GM21447 (cell line): Measurements from ENCODE around the gene SLC25A39.
"Not testable (repeated sequence)": the region's sequence is repeated elsewhere in the genome, so short reads cannot be mapped to it uniquely, and the experiment has no call there.

Experiments used
- ATAC-seq: cut with Tn5 transposase; IDR thresholded peaks from one replicate; pipeline ENCODE4 v1.9.1; 2021; ENCODE audit not compliant: unreplicated experiment

Gene SLC25A39

GRCh38 chr17:44354582-44355561 is 30.2 kb upstream of the SLC25A39 start:
- ATAC-seq, result no peak

GRCh38 chr17:44353672-44354331 is 29.2 kb upstream of the SLC25A39 start:
- no peak for ATAC-seq

DNA sequence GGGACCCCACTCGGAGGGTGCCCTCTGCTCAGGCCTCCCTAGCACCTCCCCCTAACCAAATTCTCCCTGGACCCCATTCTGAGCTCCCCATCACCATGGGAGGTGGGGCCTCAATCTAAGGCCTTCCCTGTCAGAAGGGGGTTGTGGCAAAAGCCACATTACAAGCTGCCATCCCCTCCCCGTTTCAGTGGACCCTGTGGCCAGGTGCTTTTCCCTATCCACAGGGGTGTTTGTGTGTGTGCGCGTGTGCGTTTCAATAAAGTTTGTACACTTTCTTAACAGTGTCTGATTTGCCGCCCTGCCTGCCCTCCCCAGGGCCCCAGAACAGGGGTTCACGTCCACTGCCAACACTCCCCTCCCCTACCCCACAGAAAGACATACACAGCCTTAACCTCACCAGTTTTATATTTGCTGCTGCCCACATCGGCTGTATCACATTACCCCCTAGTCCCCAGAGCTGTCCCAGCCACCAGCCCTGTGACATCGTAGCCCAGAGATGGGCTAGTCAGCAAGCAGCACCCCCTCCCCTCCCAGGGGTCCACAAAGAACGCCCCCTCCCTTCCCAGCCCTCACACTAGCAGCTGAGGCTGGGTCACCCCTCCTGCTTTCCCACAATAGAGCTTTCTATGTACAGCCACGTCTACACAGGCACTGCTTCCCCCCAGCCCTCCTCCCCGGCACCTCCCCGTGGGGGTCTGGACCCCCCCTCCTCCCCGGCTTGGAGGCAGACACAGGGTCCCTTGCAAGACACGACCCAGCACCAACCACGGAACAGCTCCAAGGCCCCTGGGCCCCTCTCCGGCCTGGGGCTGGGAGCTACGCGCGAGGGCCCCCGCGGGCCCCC is 28.4 kb upstream of the SLC25A39 start:
- no peak for ATAC-seq

GRCh38 chr17:44351961-44352827 is 27.6 kb upstream of the SLC25A39 start:
- ATAC-seq, result no peak

DNA sequence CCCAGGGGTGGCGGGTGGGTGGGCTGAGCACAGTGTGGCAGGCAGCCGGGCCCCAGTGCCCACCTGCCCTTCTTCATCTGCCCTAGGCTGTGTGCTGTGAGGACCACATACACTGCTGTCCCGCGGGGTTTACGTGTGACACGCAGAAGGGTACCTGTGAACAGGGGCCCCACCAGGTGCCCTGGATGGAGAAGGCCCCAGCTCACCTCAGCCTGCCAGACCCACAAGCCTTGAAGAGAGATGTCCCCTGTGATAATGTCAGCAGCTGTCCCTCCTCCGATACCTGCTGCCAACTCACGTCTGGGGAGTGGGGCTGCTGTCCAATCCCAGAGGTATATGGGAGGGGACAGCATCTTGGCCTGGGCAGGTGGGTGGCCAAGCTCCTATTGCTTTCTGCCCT is 26.8 kb upstream of the SLC25A39 start:
- ATAC-seq, result no peak

DNA sequence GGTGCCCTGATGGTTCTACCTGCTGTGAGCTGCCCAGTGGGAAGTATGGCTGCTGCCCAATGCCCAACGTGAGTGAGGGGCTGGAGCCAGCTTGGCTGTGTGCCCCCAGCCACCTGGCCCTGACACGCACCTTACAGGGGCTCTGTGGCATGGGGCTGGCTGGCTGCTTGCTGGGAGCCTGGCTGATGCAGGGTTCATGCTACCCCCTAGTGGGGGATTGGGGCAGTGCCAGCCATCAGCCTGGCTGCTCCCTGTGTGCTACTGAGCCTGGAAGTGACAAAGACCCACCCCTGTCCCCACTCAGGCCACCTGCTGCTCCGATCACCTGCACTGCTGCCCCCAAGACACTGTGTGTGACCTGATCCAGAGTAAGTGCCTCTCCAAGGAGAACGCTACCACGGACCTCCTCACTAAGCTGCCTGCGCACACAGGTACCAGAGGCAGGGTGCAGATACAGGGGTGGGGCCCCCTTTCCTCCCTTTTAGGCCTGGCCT is 26.2 kb upstream of the SLC25A39 start:
- ATAC-seq, result no peak

- no peak for ATAC-seq
Observed at GRCh38 chr17:44349553-44350070, 25.0 kb upstream of the SLC25A39 start.

DNA sequence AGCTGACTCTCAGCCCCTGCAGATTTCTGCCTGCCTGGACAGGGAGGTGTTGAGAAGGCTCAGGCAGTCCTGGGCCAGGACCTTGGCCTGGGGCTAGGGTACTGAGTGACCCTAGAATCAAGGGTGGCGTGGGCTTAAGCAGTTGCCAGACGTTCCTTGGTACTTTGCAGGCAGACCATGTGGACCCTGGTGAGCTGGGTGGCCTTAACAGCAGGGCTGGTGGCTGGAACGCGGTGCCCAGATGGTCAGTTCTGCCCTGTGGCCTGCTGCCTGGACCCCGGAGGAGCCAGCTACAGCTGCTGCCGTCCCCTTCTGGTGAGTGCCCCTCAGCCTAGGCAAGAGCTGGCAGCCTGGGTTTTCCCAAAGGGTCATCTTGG is 24.4 kb upstream of the SLC25A39 start:
- no peak for ATAC-seq

- peak; percentile 45 for ATAC-seq
Observed at GRCh38 chr17:44348234-44348987, 23.8 kb upstream of the SLC25A39 start.

DNA sequence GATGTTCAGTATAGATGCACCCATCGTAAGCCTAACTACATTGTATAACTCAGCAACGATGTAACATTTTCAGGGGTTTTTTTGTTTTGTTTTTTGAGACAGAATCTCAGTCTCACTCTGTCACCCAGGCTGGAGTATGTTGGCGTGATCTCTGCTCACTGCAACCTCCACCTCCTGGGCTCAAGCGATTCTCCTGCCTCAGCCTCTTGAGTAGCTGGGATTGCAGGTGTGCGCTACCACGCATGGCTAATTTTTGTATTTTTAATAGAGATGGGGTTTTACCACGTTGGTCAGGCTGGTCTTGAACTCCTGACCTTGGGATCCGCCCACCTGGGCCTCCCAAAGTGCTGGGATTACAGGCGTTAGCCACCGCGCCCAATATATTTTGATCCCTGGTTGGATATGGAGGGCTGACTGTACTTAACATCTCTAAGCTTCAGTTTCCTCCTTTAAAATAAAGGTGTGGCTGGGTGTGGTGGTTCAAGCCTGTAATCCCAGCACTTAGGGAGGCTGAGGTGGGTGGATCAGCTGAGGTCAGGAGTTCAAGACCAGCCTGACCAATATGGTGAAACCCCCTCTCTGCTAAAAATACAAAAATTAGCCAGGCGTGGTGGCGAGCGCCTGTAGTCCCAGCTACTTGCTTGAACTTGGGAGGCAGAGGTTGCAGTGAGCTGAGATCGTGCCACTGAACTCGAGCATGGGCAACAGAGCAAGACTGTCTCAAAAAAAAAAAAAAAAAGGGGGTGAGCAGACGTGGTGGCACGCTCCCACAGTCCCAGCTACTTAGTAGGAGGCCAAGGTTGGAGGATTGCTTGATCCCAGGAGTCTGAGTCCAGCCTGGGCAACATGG is 22.8 kb upstream of the SLC25A39 start:
- not testable (repeated sequence) for ATAC-seq

DNA sequence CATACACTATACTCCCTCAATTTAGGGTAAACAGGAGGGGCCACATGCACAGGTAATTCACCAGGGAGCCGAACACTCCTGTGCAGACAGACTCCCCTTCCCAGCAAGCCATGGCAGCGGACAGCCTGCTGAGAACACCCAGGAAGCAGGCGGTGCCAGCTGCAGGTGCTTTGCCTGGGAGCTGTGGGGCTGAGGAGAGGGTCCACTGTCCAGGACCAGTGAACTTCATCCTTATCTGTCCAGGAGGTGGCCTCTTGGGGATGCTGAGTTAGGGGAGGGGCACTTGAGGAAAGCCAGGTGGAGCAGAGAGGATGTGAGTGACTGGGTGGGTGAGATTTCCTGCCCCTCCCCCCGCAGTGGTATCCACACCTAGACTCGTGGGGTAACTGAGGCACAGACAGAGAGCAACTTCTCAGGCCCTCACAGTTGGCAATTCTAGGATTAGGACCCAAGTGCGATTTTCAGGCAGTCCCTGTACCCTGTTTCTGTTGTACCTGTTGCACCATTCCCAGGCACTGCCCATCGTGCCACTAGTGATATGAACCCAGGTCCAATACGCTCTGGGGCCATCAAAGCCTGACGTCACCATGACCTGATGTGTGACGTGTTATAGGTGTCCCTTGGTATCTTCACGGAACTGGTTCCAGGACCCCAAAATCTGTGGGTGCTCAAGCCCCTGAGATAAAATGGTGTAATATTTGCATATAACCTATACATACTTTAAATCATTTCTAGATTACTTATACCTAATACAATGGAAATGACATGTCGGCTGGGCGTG is 21.6 kb upstream of the SLC25A39 start:
- no peak for ATAC-seq

GRCh38 chr17:44345454-44346026 is 20.9 kb upstream of the SLC25A39 start:
- peak; percentile 1 for ATAC-seq

GRCh38 chr17:44344939-44345453 is 20.4 kb upstream of the SLC25A39 start, which contains the start of gene GRN:
GRN (plus strand) TSS chr17:44345302; CDS start chr17:44349165, 3,863 bp downstream.
- ATAC-seq, result peak; percentile 62

DNA sequence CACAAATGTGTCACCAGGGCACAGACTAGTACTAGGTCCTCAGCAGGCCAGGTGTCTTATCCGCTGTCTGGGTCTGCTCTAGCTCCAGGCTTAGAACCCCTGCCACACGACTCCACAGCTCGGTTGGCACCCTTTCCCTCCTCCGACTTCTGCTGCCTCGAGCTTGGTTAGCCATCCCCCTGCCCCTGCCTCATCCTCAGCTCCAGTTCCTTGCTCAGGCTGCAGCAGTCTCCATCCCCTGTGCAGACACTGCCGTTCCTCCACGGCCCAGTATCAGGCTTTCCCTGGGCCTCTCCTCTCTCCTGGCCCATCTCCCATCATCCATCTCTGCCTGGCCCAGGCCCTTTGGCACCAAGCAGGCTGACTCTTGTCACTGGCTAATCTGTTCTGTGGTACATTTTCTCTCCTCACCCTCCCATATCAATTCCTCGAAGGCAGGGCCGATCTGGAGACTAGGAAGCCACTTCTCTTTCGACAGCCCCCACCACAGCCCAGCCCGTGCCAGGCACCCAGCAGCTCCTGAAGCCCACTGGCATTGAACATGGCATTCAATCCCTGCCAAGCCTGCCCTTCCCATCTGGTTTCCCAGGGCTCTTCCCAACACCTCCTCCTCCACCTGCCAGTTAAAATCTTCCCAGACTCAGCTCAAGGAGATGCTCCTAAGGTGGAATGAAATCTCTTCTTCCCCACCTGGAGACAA is 19.0 kb upstream of the SLC25A39 start:
- no peak for ATAC-seq

DNA sequence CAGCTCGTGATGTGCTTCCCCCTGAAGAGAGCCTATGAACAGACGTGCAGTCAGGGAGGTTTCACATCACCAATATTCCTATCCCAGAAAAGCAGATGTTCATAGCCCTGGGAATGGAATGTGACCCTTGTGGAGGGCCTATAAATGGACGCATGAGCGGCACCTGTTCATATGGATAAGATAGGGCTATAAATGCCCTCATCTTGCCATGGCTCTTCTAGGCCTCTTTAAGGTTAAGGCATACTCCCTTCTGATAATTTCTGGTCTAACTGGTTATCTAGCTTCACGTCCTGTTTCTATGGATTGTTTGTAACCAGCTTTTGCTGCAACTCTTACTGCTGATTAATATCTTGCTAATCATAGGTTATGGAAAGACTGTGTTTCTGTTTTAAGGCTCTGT is 15.9 kb upstream of the SLC25A39 start:
- ATAC-seq, result not testable (repeated sequence)

GRCh38 chr17:44338702-44339101 is 14.1 kb upstream of the SLC25A39 start:
- no peak for ATAC-seq
